SK-N-MC (cell line): ENCODE results near the gene NEUROG3.

Experiments
- EZH2 ChIP-seq: fragments of 200-600 bp; sonication (generic); IDR thresholded peaks from one replicate; pipeline ENCODE4 v1.6.1; 2017; ENCODE audit warnings: antibody characterized with exemption
- POLR2AphosphoS5 ChIP-seq: IDR thresholded peaks from 2 replicates; pipeline ENCODE4 v1.6.1; 2012; ENCODE audit warnings: mild to moderate bottlenecking, low read depth, low read length, borderline replicate concordance

GRCh38 chr10:69570050-69570816 lies 3.0 kb downstream of the NEUROG3 start:
- no peak for TF ChIP-seq EZH2
- TF ChIP-seq POLR2AphosphoS5, result no peak
